BJ (cell line): ENCODE results near the gene TADA2B. TPM values are rescaled to one million over a fixed set of nuclear protein-coding genes. Genes with fewer than 3 reads are reported as not detected.

ENCODE experiments used
- CTCF ChIA-PET: fragments of 350-600 bp; formaldehyde crosslinking; extraction: SDS; loops from one replicate; lab custom pipeline; 2021; ENCODE audit warnings: antibody characterized with exemption, inconsistent platforms; lab: Yijun Ruan, JAX
- POLR2A ChIA-PET: fragments of 300-600 bp; sonication (Branson Sonifier 250); formaldehyde crosslinking; extraction: SDS; loops from one replicate; lab custom pipeline; 2021; ENCODE audit warnings: antibody characterized with exemption; lab: Charles Lee
- DNase-seq: peaks from one replicate; pipeline ENCODE4 v3.0.0-alpha.2; 2011; ENCODE audit warnings: low read depth
- H3K27me3 ChIP-seq: 2 replicates; pipeline ENCODE4 v1.6.0; 2011; ENCODE audit warnings: low read length; ENCODE audit not compliant: control insufficient read depth, insufficient read depth
- H3K36me3 ChIP-seq: 2 replicates; pipeline ENCODE4 v1.5.1; 2011; ENCODE audit warnings: low read length; ENCODE audit not compliant: control insufficient read depth, insufficient read depth
- H3K4me3 ChIP-seq: 2 replicates; pipeline ENCODE4 v1.5.1; 2011; ENCODE audit warnings: low read depth, mild to moderate bottlenecking, control low read depth, low read length
- polyA minus RNA-seq: library from RNA; depleted of rRNA, polyadenylated mRNA; stranded (reverse); fragments of >200 nt; gene quantifications from 2 replicates; pipeline ENCODE4 v1.2.3, GENCODE V29; 2011; rRNA and poly(A)+ RNA removed
- polyA plus RNA-seq: library from polyadenylated mRNA; depleted of rRNA; stranded (reverse); fragments of >200 nt; gene quantifications from 2 replicates; pipeline ENCODE4 v1.2.3, GENCODE V29; 2011; rRNA removed
- TF ChIP-seq, protein P1 (sequence below): IDR thresholded peaks from 2 replicates; pipeline ENCODE4 v1.5.1; 2011; ENCODE audit warnings: low read depth, mild to moderate bottlenecking, control low read depth, inconsistent platforms, low read length, moderate library complexity; ENCODE audit not compliant: insufficient read depth

The TADA2B gene, protein sequence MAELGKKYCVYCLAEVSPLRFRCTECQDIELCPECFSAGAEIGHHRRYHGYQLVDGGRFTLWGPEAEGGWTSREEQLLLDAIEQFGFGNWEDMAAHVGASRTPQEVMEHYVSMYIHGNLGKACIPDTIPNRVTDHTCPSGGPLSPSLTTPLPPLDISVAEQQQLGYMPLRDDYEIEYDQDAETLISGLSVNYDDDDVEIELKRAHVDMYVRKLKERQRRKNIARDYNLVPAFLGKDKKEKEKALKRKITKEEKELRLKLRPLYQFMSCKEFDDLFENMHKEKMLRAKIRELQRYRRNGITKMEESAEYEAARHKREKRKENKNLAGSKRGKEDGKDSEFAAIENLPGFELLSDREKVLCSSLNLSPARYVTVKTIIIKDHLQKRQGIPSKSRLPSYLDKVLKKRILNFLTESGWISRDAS
- polyA plus RNA-seq (6.1 and 7.3 TPM in 2 replicates), polyA minus RNA-seq (5.3 and 7.7 TPM in 2 replicates)

DNA sequence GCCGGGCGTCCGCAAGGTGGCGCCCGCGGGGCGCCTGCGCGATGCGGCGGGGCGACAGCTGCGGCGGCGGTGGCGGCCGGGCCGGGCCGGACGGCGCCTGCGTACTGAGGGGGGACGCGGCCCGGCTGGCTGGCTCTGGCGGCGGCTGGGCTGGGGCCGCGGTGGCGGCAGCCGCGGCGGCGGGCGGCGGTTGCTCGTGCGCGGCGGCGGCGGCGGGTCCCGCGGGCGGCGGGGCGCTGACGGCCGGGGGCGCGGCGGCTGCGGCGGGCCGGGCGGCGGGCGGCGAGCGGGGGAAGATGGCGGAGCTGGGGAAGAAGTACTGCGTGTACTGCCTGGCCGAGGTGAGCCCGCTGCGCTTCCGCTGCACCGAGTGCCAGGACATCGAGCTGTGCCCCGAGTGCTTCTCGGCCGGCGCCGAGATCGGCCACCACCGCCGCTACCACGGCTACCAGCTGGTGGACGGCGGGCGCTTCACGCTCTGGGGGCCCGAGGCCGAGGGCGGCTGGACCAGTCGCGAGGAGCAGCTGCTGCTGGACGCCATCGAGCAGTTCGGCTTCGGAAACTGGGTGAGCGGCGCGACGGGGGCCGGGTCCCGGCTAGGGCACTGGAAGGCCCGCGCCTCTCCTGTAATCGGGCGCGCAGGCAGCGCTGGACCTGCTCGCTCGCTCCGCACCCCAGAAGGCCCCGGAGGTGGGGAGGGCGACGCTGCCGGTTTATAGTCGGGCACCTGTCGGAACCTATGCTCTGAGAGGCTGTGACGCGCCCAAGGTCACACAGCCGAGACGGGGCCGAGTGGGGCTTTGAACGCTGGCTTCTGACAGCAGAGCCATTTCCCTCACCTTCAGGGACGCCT lies at the start of gene TADA2B:
Gene TADA2B (plus strand): TSS at position 89 of the 853 bp plus-strand sequence. CDS start 208 bp downstream, at position 297.
- DNase-seq = no peak
- TF ChIP-seq, protein P1, sequence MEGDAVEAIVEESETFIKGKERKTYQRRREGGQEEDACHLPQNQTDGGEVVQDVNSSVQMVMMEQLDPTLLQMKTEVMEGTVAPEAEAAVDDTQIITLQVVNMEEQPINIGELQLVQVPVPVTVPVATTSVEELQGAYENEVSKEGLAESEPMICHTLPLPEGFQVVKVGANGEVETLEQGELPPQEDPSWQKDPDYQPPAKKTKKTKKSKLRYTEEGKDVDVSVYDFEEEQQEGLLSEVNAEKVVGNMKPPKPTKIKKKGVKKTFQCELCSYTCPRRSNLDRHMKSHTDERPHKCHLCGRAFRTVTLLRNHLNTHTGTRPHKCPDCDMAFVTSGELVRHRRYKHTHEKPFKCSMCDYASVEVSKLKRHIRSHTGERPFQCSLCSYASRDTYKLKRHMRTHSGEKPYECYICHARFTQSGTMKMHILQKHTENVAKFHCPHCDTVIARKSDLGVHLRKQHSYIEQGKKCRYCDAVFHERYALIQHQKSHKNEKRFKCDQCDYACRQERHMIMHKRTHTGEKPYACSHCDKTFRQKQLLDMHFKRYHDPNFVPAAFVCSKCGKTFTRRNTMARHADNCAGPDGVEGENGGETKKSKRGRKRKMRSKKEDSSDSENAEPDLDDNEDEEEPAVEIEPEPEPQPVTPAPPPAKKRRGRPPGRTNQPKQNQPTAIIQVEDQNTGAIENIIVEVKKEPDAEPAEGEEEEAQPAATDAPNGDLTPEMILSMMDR = no peak
- POLR2A ChIA-PET = interaction anchor here (0.6 to 1.6 kb wide), 2 partner anchors 11 to 24 kb away, joined by 3 to 12 read pairs; partner anchors contain the start of gene GRPEL1
- Histone ChIP-seq H3K27me3 (no peaks in the 10 kb centered on the region), H3K4me3 (peak within 1 kb of the TSS; percentile 96), H3K36me3 (peaks cover 2% of the 10 kb centered on the region; the same call in 1 of the 2 replicates)
- CTCF ChIA-PET = interaction anchor here (0.6 to 4.8 kb wide), 22 partner anchors 11 to 1490 kb away, joined by 3 to 45 read pairs (median 5); partner anchors contain the start of gene GRPEL1

DNA sequence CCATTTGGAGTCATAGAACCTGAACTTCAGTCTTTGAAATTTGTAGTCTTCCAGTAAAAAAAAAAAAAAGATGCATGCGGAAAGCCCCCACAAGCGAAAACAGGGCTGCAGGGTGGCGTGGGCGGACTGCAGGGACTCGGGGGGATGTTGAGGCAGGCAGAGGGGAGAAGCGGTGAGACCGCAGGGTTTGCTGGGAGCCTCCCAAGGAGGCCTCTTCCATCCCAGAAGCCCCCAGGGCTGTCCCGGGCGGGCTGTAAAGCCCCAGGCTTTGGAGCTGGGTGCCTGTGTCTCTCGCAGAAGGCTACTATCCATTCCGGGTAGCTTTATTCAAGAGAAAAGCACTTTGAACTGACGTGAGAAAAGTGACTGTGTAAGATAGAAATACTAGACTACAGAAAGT lies 46.7 kb upstream of the TADA2B start:
- POLR2A ChIA-PET = no interaction called here
- CTCF ChIA-PET = no interaction called here
- Histone ChIP-seq H3K4me3 (no peak overlapping the region), H3K36me3 (peaks cover 25% of the 10 kb centered on the region), H3K27me3 (no peaks in the 10 kb centered on the region)
- TF ChIP-seq, protein P1 = no peak
- no peak for DNase-seq

DNA sequence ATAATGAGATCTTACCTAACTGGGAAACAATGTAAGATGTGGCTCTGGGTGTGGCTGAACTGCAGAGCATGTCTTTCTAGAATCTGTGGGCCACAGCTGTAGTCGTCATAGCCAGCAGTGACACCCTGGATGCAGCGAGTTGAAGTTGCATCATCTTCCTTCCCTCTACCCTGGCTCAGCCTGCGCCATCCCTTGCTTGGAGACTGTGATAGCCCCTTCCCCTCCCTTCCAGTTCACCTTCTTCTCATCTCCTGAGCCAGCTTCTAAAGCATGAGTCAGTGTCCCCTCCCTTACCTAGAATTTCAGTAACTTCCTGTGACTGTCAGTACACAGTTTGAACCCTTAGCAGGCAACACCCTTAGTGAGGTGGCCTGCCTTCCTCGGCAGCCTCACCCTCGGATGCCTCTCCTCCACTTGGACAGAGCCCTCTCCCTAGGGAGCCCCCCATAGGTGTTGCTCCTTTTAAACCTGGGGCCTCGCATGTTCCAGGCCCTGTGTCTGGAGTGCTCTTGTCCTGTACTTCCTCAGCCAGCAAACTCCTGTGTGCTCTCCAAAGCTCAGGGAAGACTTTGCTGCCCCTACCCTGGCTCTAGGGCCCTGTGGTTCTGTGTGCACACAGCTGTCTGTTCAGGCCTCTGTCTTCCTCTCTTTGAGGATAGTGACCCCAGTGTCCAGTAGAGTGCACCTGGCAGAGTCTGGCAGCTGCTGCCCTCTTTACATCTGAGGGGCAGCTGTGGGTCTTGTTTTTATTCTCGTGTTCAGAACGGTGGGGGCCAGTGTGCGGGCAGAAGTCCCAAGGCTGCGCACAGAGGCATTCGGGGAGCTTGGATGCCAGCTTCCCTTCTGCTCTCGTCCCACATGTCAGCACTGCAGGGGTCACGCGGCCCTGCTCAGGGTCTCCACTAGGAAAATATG lies 43.7 kb upstream of the TADA2B start:
- Histone ChIP-seq H3K36me3 (peaks cover 28% of the 10 kb centered on the region), H3K4me3 (no peak overlapping the region), H3K27me3 (no peaks in the 10 kb centered on the region)
- CTCF ChIA-PET = no interaction called here
- no peak for DNase-seq
- TF ChIP-seq, protein P1 = no peak
- POLR2A ChIA-PET = no interaction called here

DNA sequence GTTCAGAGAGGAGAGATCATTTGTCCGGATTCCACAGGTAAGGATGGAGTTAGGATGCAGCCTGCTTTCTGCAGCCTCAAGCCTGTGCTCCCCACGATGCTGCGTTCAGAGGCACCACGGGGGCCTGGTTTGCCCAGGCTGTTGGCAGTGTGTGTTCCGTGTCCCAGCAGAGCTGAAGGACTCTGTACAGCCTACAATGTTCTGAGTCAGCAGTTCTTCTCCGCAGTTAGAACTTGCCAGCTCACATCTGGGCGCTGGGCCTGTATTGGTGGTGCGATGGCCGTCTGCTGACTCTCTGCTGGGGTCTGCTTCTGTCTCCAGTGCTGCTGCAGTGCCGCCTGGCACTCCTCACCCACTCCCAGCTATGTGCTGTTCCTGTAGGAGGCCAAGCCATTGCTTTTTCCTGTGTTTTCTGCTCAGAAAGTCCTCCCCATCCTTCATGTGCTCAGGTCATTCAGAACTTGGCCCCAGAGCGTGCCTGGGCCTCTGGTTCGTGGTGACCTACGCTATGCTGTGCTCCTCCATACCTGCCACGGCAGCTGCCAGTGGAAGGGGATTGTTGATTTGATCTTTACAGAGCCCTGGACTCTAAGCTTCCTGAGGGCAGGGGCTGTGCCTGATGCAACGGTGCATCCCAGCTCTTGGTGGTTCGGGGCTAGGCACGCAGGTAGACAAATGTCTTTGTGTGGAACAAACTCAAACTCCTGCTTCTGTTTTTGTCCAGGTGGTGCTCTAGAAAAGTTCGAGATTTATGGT lies 42.6 kb upstream of the TADA2B start:
- peaks cover 24% of the 10 kb centered on the region for H3K36me3 ChIP-seq
- ChIA-PET CTCF (no interaction called here), POLR2A (no interaction called here)
- no peak for DNase-seq
- H3K27me3 ChIP-seq = no peaks in the 10 kb centered on the region
- no peak overlapping the region for H3K4me3 ChIP-seq
- TF ChIP-seq, protein P1 = no peak
